AG08396 (cell line): ENCODE data around the gene HMGXB3.
A peak's percentile ranks its signal among the peaks of the same experiment; 100 is the strongest.

ENCODE experiments used
- DNase-seq: peaks from one replicate; pipeline ENCODE4 v3.0.0; 2012; ENCODE audit warnings: low spot score, mixed read lengths

HMGXB3 gene

DNA sequence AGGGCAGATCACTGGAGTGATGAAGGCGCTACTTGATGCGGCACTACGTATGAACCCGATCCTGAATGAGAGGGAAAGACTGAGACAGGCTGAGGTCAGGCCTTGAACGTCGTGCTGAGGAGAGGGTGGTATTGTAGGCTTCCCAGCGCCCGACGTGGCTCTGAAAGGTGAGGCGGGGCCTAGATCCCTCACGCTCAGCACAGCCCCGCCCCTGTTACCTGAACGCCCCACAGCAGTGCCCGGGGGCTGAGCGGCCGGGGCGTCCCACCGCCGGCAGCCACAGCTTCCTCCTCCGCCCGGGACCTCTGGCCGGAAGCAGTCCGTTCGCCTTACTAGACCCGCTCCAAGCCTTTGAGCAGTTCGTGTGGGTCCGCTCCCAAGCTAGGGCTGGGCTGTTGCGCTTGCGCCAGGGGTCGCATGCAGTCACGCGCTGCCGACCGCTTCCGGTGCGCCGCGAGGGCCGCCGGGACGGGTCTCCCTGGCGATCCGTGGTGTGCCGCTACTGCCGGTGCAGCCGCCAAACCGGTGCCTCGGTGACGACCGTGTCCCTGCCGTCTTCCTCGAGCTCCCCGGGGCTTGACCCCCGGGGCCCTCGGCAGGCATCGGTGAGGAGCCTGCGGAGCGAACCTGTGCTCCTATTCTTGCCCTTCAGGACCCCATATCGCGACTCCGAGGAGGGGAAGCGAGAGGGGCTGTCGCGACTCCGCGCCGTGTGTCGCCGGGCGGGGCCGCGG, at the start of gene HMGXB3, which contains the start of gene TIGD6:
Gene HMGXB3 (plus strand): TSS at position 484 of the 734 bp plus-strand sequence. CDS start 4,114 bp downstream, outside the sequence.
Gene TIGD6 (minus strand): TSS at position 399 of the 734 bp plus-strand sequence. CDS start 4,306 bp downstream, outside the sequence.
- DNase-seq, result peak; percentile 95

- no peak for DNase-seq
Observed at GRCh38 chr5:149951138-149951749, 49.3 kb upstream of the HMGXB3 start.

DNA sequence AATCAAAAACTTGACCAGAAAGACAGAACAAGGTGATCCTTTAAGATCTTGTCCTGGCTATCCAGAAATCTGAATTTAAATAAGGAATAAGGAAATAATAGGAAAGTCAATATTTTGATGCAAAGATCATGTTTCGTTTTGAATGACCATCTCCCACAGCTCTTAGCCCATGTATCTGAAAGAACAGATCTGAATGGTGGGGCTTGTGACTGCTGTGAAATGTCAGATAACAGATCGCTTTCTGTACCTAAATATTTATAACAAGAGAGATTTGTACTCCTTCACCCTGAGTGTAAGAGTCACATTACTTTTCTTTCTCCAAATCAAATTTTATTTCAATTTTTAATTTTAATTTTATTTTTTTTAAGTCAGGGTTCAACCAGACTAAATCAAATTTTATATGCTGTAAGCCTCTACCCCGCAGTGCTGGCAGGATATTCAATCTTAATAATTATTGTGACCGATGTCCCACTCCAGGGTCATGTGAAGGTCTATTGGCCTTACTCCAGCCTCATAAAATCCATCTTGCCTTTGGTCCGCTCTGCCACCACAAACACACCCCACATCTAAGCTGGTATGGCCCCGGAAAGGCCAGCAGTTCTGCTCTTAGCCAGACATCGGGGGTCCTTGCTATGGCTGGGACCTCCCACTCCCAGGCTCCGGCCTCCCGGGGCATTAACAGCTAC, 47.0 kb upstream of the HMGXB3 start:
- DNase-seq, result no peak

- DNase-seq, result no peak
Observed at GRCh38 chr5:149954798-149955197, 45.7 kb upstream of the HMGXB3 start.

- no peak for DNase-seq
Observed at GRCh38 chr5:149956685-149957084, 43.9 kb upstream of the HMGXB3 start.

DNA sequence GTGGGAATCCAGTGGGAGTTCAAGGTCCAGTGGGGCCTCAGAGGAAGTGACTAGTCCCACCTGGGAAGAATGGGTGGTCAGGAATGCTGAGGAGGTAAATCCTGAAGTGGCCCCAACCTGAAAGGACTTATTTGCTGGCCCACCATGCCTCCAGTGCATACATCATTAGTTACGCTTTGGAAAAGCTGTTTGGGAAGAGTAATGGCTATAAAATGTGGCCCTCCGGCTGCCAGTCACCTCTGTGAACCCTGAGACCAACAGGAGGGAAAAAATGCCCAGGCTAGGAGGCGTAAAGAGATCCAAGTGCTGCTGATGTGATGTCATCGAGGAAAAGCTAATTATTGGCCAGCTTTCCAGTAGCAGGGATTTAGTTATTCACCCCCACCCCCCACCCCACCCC, 42.7 kb upstream of the HMGXB3 start:
- no peak for DNase-seq

DNA sequence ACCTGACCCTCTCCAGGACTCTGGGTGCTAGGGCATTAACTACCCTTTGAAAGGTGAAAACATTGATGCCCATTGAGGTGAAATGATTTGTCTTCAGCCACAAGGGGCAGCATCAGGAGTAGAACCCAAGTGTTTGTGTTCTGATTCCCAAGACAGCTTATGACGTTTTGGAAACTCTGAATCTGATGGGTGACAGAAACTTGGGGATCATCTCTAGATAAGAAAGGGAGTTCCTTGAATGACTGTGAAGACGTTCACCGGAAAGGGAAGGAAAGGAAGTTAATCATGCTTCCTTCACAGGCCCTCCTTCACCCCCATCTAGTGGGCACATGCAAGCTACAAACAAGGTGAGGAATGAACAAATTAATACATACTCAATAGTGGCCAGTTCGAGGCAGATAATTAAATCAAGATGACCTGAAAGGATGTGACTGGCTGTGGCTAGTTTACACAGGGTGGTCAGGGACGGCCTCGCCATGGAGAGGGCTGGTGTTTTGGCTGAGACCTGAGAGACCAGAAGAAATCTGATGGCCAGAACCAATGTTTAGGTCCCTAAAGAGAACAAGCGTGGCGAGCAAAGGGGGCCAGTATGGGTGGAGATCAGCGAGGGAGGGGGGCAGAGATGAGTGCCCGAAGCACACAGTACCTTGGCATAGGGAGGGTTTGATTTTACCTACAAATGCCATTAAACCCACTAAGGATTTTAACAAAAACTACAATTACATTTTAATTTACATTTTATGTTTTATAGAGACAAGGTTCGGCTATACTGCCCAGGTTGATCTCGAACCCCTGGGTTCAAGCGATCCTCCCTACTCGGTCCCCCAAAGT, 40.9 kb upstream of the HMGXB3 start:
- DNase-seq, result peak; percentile 67

GRCh38 chr5:149960272-149961185, 40.0 kb upstream of the HMGXB3 start, which contains the start of gene SLC26A2:
SLC26A2 (plus strand) TSS chr5:149960758; CDS start chr5:149977653, 16,895 bp downstream.
- peak; percentile 98 for DNase-seq

- DNase-seq, result no peak
Observed at GRCh38 chr5:149961186-149961685, 39.3 kb upstream of the HMGXB3 start.

DNA sequence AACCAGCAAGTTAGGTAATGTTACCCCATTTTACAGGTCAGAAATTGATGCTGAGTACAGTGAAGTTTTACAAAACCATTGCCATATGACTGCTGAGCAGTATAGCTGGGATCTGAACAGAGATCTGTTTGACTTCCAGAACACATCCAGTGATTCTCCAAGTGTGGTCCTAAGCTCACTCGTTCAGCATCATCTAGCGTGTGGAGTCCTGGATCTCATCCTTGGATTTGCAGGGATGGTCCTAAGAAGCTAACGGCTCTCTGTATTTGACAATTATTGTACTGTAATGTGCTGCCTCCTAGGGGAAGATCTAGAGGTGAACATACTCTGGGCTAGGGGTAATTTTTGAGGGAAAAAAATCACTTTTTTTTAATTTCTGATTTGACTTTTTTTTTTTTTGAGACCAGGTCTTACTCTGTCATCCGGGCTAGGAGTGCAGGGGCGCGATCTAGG, 38.6 kb upstream of the HMGXB3 start:
- peak; percentile 70 for DNase-seq

GRCh38 chr5:149962601-149963300, 37.8 kb upstream of the HMGXB3 start:
- no peak for DNase-seq

- no peak for DNase-seq
Observed at GRCh38 chr5:149963729-149964128, 36.8 kb upstream of the HMGXB3 start.

- DNase-seq, result no peak
Observed at GRCh38 chr5:149966946-149967345, 33.6 kb upstream of the HMGXB3 start.

- no peak for DNase-seq
Observed at GRCh38 chr5:149969181-149969930, 31.2 kb upstream of the HMGXB3 start.

DNA sequence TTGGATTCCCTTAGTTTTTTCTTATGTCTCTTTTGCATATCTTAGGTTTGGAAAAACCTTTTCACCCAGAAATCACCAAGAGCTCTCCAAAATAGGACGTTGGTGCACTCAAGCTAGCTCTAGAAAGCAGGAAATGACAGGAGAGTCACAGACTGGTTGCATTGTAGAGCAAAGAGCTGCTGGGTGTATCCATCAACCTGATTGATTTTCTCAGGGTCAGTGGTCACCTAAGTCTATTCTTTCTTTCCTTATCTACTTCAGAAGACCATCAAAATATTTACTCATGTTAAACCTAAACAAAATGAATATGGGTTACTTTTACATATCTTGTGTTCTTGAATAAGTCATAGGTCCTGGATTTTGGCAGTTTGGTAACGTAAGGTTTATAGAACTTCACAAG, 25.1 kb upstream of the HMGXB3 start:
- DNase-seq, result no peak

DNA sequence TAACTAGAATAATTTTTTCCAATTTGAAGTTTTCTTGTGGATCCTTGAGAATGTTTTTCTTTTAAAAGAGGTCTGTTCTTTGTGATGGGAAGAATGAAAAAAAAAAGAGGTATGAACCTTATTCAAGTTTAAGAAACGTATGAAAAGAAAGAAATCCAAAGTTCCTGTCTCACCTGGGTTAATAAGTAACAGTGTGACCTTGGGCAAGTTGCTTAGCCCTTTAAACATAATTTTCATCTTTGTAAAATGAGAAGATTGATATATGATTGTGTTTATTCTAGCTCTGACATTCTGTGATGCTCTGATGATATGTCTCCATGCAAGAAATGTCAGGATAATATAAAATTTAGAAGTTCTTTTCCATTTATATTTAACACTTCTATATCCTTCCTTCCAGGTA, 20.6 kb upstream of the HMGXB3 start:
- no peak for DNase-seq

GRCh38 chr5:149981206-149981605, 19.3 kb upstream of the HMGXB3 start:
- no peak for DNase-seq

- no peak for DNase-seq
Observed at GRCh38 chr5:149982505-149982904, 18.0 kb upstream of the HMGXB3 start.

DNA sequence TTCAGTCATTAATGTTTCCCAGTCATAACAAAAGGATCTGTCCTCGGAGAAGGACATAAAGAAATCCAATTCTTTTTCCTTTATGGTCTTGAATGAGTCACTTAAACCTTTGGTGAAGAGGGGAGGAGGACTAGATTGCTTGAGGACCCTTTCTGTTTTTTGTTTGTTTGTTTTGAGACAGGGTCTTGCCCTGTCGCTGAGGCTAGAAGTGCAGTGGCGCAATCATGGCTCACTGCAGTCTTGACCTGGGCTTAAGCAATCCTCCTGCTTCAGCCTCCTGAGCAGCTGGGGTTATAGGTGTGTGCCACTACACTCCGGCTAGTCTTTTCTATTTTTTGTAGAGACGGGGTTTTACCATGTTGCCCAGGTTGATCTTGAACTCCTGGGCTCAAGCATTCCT, 12.4 kb upstream of the HMGXB3 start:
- no peak for DNase-seq
